MCF 10A (cell line): ENCODE data around the gene TRAPPC1. TPM values are rescaled to one million over a fixed set of nuclear protein-coding genes. Genes with fewer than 3 reads are reported as not detected.

Experiments used
- BruUV-seq: library from RNA; stranded (reverse); fragments of 400-500 nt; replicated peaks from 2 replicates; lab custom pipeline; 2021; lab: Mats Ljungman, UMichigan
- CTCF ChIA-PET: fragments of 300-600 bp; sonication (Branson Sonifier 250); formaldehyde crosslinking; extraction: SDS; loops from one replicate; lab custom pipeline; 2021; ENCODE audit warnings: antibody characterized with exemption, inconsistent platforms; lab: Yijun Ruan, JAX
- POLR2A ChIA-PET: fragments of 300-600, 350-650 bp; sonication (Branson Sonifier 250); formaldehyde crosslinking; extraction: SDS; loops from one replicate; lab custom pipeline; 2020; ENCODE audit warnings: antibody characterized with exemption, inconsistent platforms; lab: Yijun Ruan, JAX
- DNase-seq: peaks from one replicate; pipeline ENCODE4 v3.0.0-alpha.2; 2018; ENCODE audit not compliant: unreplicated experiment
- H3K27ac Mint-ChIP-seq: one replicate; pipeline ENCODE4 v1.8.0; 2022; ENCODE audit warnings: mild to moderate bottlenecking, low read depth, mixed read lengths; ENCODE audit not compliant: unreplicated experiment
- H3K27me3 Mint-ChIP-seq: one replicate; pipeline ENCODE4 v1.8.0; 2022; ENCODE audit warnings: mixed read lengths; ENCODE audit not compliant: insufficient read depth, unreplicated experiment
- H3K36me3 Mint-ChIP-seq: one replicate; pipeline ENCODE4 v1.8.0; 2022; ENCODE audit warnings: mild to moderate bottlenecking, moderate library complexity, mixed read lengths; ENCODE audit not compliant: insufficient read depth, unreplicated experiment
- H3K4me1 Mint-ChIP-seq: one replicate; pipeline ENCODE4 v1.8.0; 2022; ENCODE audit warnings: mixed read lengths; ENCODE audit not compliant: insufficient read depth, unreplicated experiment
- H3K4me3 Mint-ChIP-seq: one replicate; pipeline ENCODE4 v1.8.0; 2022; ENCODE audit warnings: mild to moderate bottlenecking, moderate library complexity, mixed read lengths; ENCODE audit not compliant: unreplicated experiment
- H3K9me3 Mint-ChIP-seq: one replicate; pipeline ENCODE4 v1.8.0; 2022; ENCODE audit warnings: mixed read lengths; ENCODE audit not compliant: unreplicated experiment
- CTCF ChIP-seq: fragments of 200-600 bp; IDR thresholded peaks from one replicate; pipeline ENCODE4 v1.8.0; 2022; ENCODE audit warnings: antibody characterized with exemption, mild to moderate bottlenecking; ENCODE audit not compliant: unreplicated experiment
- intact Hi-C: fragments of 100-400 bp; cut with micrococcal nuclease; formaldehyde crosslinking; loops from 2 replicates; pipeline ENCODE4 v1.14.1; 2022
- total RNA-seq: library from RNA; stranded (reverse); gene quantifications from 2 replicates; pipeline ENCODE4 v1.2.3, GENCODE V29; 2022

The TRAPPC1 gene
- total RNA-seq, 1 experiment from 2014 or later, result 80.0 TPM

GRCh38 chr17:7910281-7910680 lies 21.5 kb downstream of the TRAPPC1 start:
- DNase-seq, result no peak
- ChIA-PET POLR2A (interaction anchor here (0.7 kb wide), 1 partner anchor 22 kb away, joined by 3 read pairs; the partner anchor contains the start of genes CNTROB and TRAPPC1), CTCF (interaction anchor here (0.8 to 4.0 kb wide), 4 partner anchors 9 to 147 kb away, joined by 3 to 24 read pairs (median 5); no protein-coding TSS in a partner anchor)
- Mint-ChIP-seq H3K27me3 (no peaks in the 10 kb centered on the region), H3K4me3 (no peak overlapping the region), H3K9me3 (no peaks in the 10 kb centered on the region), H3K36me3 (peaks cover 70% of the 10 kb centered on the region), H3K4me1 (peaks cover 16% of the 10 kb centered on the region), H3K27ac (peak overlapping the region; percentile 52)
- intact Hi-C loops, result no loop called here
- BruUV-seq, result no TSS peak
- TF ChIP-seq CTCF, result no peak

- CTCF ChIA-PET, result interaction anchor here (1.7 kb wide), 1 partner anchor 81 kb away, joined by 6 read pairs; no protein-coding TSS in a partner anchor
Observed at GRCh38 chr17:7909089-7909488, 22.7 kb downstream of the TRAPPC1 start.

DNA sequence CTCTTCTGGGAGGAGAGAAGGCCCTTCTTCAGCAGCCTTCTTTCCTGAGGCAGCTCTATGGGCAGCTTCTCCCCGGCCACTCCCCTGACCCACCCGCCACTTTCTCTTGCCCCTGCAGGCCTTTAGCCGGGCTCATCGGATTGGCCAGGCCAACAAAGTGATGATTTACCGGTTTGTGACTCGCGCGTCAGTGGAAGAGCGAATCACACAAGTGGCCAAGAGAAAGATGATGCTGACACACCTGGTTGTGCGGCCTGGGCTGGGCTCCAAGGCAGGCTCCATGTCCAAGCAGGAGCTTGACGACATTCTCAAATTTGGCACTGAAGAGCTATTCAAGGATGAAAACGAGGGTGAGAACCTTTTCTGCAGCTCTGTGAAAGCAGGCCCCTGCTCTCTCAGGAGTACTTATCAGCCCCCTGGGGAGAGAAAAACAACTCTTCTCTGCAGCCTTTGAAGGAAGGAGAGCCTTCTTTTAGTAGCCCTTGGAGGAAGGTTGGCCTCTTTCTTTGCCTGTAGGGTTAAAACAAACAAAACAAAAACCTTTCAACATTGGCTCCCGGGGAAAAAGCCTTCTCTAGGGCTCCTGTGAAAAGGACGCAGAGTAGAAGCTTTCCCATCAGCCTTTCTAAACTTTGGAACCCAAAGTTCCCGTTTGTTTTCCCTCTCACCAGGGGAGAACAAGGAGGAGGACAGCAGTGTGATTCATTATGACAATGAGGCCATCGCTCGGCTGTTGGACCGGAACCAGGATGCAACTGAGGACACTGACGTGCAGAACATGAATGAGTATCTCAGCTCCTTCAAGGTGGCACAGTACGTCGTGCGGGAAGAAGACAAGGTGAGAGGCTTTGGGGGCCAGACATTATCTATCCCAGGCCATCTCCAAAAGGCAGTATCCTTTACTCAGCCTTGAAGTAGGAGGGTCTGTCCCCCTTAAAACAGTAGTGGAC lies 28.3 kb downstream of the TRAPPC1 start:
- no peaks in the 10 kb centered on the region for H3K27me3 Mint-ChIP-seq
- DNase-seq, result no peak
- H3K4me1 Mint-ChIP-seq, result no peaks in the 10 kb centered on the region
- BruUV-seq, result TSS peak; percentile 25
- peak overlapping the region; percentile 21 for H3K27ac Mint-ChIP-seq
- peaks cover 78% of the 10 kb centered on the region for H3K36me3 Mint-ChIP-seq
- no peak overlapping the region for H3K4me3 Mint-ChIP-seq
- no peaks in the 10 kb centered on the region for H3K9me3 Mint-ChIP-seq
- CTCF ChIA-PET, result interaction anchor here (0.6 to 1.9 kb wide), 6 partner anchors 9 to 280 kb away, joined by 3 to 8 read pairs (median 4); no protein-coding TSS in a partner anchor
- TF ChIP-seq CTCF, result no peak
- POLR2A ChIA-PET, result interaction anchor here (0.9 to 2.3 kb wide), 3 partner anchors 12 to 46 kb away, joined by 3 to 10 read pairs (median 3); partner anchors contain the start of genes CNTROB, NAA38, RNF227 and TRAPPC1
- intact Hi-C loops, result no loop called here

More at GRCh38 chr17:7909089-7909488, 22.7 kb downstream of the TRAPPC1 start:
- Mint-ChIP-seq H3K36me3 (peaks cover 81% of the 10 kb centered on the region), H3K4me1 (peaks cover 8% of the 10 kb centered on the region), H3K9me3 (no peaks in the 10 kb centered on the region), H3K4me3 (no peak overlapping the region), H3K27ac (no peak overlapping the region), H3K27me3 (no peaks in the 10 kb centered on the region)
- intact Hi-C loops, result no loop called here
- no TSS peak for BruUV-seq
- POLR2A ChIA-PET, result no interaction called here
- TF ChIP-seq CTCF, result no peak
- DNase-seq, result no peak

GRCh38 chr17:7897773-7898172 lies 34.0 kb downstream of the TRAPPC1 start:
- H3K27me3 Mint-ChIP-seq, result no peaks in the 10 kb centered on the region
- H3K4me1 Mint-ChIP-seq, result peaks cover 4% of the 10 kb centered on the region
- TF ChIP-seq CTCF, result peak; percentile 51
- DNase-seq, result peak; percentile 51
- POLR2A ChIA-PET, result interaction anchor here (0.6 to 0.7 kb wide), 3 partner anchors 93 to 170 kb away, joined by 3 read pairs; no protein-coding TSS in a partner anchor
- no peak overlapping the region for H3K27ac Mint-ChIP-seq
- H3K9me3 Mint-ChIP-seq, result no peaks in the 10 kb centered on the region
- H3K36me3 Mint-ChIP-seq, result peaks cover 90% of the 10 kb centered on the region
- BruUV-seq, result no TSS peak
- intact Hi-C loops, result loop anchor here (1.0 kb wide), 1 partner anchor 35 kb away; no protein-coding TSS in a partner anchor
- CTCF ChIA-PET, result interaction anchor here (0.6 to 5.0 kb wide), 21 partner anchors 9 to 407 kb away, joined by 3 to 60 read pairs (median 4); partner anchors contain the start of genes CHD3 and HES7
- H3K4me3 Mint-ChIP-seq, result no peak overlapping the region
